ENCODE data around the gene STKLD1. TPM values are rescaled to one million over a fixed set of nuclear protein-coding genes. Genes with fewer than 3 reads are reported as not detected.
A peak's percentile ranks its signal among the peaks of the same experiment; 100 is the strongest.
"Not testable (repeated sequence)": the region's sequence is repeated elsewhere in the genome, so short reads cannot be mapped to it uniquely, and the experiment has no call there.

The STKLD1 gene
- total RNA-seq, 1 donor from 2014 or later = 1.2 TPM

GRCh38 chr9:133390713-133391112 is 14.5 kb downstream of the STKLD1 start:
- Histone ChIP-seq H3K9me3 (no peaks in the 10 kb centered on the region), H3K27me3 (peaks cover 16% of the 10 kb centered on the region), H3K27ac (no peak overlapping the region), H3K4me1 (no peaks in the 10 kb centered on the region), H3K4me3 (no peak overlapping the region), H3K36me3 (no peaks in the 10 kb centered on the region)
- no peak for ATAC-seq
- DNase-seq = no peak
- no peak for TF ChIP-seq CTCF (IDR thresholded peaks at IDR 0.05)
- intact Hi-C loops (cut with DNase I) = no loop called here

GRCh38 chr9:133391449-133391848 is 15.3 kb downstream of the STKLD1 start:
- not testable (repeated sequence) for H3K36me3 ChIP-seq

GRCh38 chr9:133392308-133392707 is 16.1 kb downstream of the STKLD1 start:
- intact Hi-C loops (cut with DNase I); H3K4me3 ChIP-seq; H3K4me1 ChIP-seq; H3K27ac ChIP-seq; DNase-seq; H3K36me3 ChIP-seq; ATAC-seq; H3K9me3 ChIP-seq: not testable (repeated sequence)
- H3K27me3 ChIP-seq = peaks cover 16% of the 10 kb centered on the region

More at GRCh38 chr9:133391449-133391848, 15.3 kb downstream of the STKLD1 start:
- H3K9me3 ChIP-seq; DNase-seq; H3K4me1 ChIP-seq; ATAC-seq; H3K4me3 ChIP-seq; H3K27ac ChIP-seq; intact Hi-C loops (cut with DNase I): not testable (repeated sequence)
- H3K27me3 ChIP-seq = peaks cover 16% of the 10 kb centered on the region

GRCh38 chr9:133393399-133393798 is 17.2 kb downstream of the STKLD1 start:
- H3K9me3 ChIP-seq = no peaks in the 10 kb centered on the region
- H3K27ac ChIP-seq = no peak overlapping the region
- no peaks in the 10 kb centered on the region for H3K4me1 ChIP-seq
- no peak overlapping the region for H3K4me3 ChIP-seq
- no peak for ATAC-seq
- H3K36me3 ChIP-seq = no peaks in the 10 kb centered on the region
- intact Hi-C loops (cut with DNase I) = no loop called here
- H3K27me3 ChIP-seq = peaks cover 16% of the 10 kb centered on the region
- no peak for TF ChIP-seq CTCF (IDR thresholded peaks at IDR 0.05)
- no peak for DNase-seq

GRCh38 chr9:133394687-133395271 is 18.6 kb downstream of the STKLD1 start:
- H3K4me1 ChIP-seq = no peaks in the 10 kb centered on the region
- TF ChIP-seq CTCF (IDR thresholded peaks at IDR 0.05) = no peak
- no peaks in the 10 kb centered on the region for H3K36me3 ChIP-seq
- ATAC-seq = no peak
- H3K9me3 ChIP-seq = no peaks in the 10 kb centered on the region
- peaks cover 16% of the 10 kb centered on the region for H3K27me3 ChIP-seq
- DNase-seq = no peak
- no peak overlapping the region for H3K4me3 ChIP-seq
- intact Hi-C loops (cut with DNase I) = no loop called here
- no peak overlapping the region for H3K27ac ChIP-seq

GRCh38 chr9:133396952-133397351 is 20.8 kb downstream of the STKLD1 start:
- Histone ChIP-seq H3K27ac (no peak overlapping the region), H3K27me3 (peaks cover 16% of the 10 kb centered on the region), H3K36me3 (no peaks in the 10 kb centered on the region), H3K4me1 (no peaks in the 10 kb centered on the region), H3K9me3 (no peaks in the 10 kb centered on the region), H3K4me3 (no peak overlapping the region)
- peak; percentile 23 for TF ChIP-seq CTCF (IDR thresholded peaks at IDR 0.05)
- DNase-seq (no peak), ATAC-seq (peak; percentile 17)
- intact Hi-C loops (cut with DNase I) = no loop called here

- DNase-seq (no peak), ATAC-seq (no peak)
- Histone ChIP-seq H3K4me3 (no peak overlapping the region), H3K36me3 (no peaks in the 10 kb centered on the region), H3K27me3 (peaks cover 16% of the 10 kb centered on the region), H3K4me1 (no peaks in the 10 kb centered on the region), H3K27ac (no peak overlapping the region), H3K9me3 (no peaks in the 10 kb centered on the region)
- TF ChIP-seq CTCF (IDR thresholded peaks at IDR 0.05) = no peak
- intact Hi-C loops (cut with DNase I) = no loop called here
Observed at GRCh38 chr9:133397370-133397769, 21.2 kb downstream of the STKLD1 start.

Measured in upper lobe of right lung (tissue), 1 donor.